HG03175 (cell line): ENCODE data around the gene LMX1B.
"Not testable (repeated sequence)": the region's sequence is repeated elsewhere in the genome, so short reads cannot be mapped to it uniquely, and the experiment has no call there.

ENCODE experiments used
- ATAC-seq: cut with Tn5 transposase; IDR thresholded peaks from one replicate; pipeline ENCODE4 v1.9.1; 2021; ENCODE audit warnings: mild to moderate bottlenecking, moderate library complexity; ENCODE audit not compliant: unreplicated experiment

Gene LMX1B

DNA sequence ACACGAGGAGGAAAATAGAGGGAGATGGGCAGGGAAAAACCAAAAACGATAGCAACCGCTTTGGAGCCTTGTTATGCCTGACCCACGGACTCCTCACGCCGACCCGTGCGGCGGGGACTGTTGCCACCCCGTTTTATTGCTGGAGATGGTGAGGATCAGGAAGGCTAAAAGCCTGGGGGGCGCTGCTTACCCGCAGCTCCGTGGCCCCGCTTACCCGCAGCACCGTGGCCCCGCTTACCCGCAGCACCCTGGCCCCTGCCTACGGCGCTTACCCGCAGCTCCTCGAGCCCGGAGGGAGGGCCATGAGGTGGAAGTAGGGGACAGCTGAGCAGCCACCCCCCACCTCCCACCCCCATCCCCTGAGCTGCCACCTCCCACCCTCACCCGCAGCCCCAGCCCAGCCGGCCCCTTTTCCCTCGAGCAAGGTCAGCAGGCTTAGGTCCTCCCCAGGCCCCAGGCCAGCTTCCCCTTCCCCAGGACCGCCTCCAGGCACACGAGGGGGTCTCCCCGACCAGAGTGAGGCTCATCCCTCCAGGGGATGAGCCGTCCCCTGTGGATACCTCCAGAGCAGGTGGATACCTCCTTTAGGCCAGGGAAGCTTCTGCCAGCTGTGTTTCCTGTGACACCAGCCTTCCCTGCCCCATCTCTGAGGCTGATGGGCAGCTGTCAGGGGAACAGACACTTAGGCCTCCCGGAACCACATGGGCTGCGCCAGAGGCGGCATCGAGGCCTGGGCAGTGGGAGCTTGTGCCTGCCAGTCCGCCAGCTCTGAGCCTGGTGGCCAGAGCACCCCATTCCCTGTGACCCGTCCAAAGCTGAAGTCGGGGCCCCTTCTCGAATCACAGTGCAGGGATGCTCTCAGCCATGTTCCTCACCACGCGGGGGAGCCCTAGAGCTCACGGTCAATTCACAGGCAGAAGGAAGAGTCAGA, 92.3 kb downstream of the LMX1B start:
- ATAC-seq, result no peak

- no peak for ATAC-seq
Observed at GRCh38 chr9:126706698-126707053, 92.9 kb downstream of the LMX1B start.

GRCh38 chr9:126707083-126707482, 93.4 kb downstream of the LMX1B start:
- no peak for ATAC-seq

DNA sequence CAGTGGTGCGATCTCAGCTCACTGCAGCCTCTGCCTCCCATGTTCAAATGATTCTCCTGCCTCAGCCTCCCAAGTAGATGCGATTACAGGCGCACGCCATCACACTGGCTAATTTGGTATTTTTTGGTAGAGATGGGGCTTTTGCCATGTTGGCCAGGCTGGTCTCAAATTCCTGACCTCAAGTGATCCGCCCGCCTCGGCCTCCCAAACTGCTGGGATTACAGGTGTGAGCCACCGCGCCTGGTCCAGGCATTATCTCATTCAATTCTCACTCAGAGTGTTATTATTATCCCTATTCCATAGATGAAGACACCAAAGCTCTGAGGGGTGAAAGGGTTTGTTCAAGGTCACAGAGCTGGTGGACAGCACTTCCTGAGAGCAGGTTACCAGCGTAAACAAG, 94.0 kb downstream of the LMX1B start:
- ATAC-seq, result not testable (repeated sequence)

DNA sequence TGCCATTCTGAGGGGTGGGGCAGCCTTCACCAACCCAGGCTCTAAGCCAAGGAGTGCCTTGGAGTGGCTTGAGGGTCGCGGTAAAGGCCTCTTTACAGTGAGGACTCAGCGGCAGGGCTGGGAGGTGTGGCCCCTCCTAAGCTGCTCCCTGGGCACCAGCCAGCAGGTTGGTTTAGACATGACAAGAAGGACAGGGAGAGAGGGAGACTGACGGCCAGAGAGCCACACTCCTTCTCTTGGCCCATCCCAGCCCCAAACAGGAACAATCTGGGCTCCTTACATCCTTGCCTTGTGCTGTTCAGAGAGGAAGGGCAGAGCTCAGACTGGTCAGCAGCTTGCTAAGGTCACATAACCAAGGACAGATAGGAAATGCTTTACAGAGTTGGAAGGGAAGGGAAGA, 94.5 kb downstream of the LMX1B start:
- ATAC-seq, result no peak

- ATAC-seq, result no peak
Observed at GRCh38 chr9:126709241-126709640, 95.5 kb downstream of the LMX1B start.

GRCh38 chr9:126715382-126715781, 101.7 kb downstream of the LMX1B start:
- no peak for ATAC-seq

DNA sequence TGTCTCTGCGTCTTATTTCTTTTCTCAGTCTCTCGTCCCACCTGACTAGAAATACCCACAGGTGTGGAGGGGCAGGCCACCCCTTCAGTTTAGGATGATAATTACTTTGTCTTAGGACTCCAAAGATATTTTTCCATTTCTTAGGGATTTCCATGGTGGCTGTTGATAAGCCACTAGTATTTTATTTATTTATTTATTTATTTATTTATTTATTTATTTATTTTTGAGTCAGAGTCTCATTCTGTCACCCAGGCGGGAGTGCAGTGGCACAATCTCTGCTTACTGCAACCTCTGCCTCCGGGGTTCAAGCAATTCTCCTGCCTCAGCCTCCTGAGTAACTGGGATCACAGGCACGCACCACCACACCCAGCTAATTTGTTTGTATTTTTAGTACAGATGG, 103.7 kb downstream of the LMX1B start:
- not testable (repeated sequence) for ATAC-seq

DNA sequence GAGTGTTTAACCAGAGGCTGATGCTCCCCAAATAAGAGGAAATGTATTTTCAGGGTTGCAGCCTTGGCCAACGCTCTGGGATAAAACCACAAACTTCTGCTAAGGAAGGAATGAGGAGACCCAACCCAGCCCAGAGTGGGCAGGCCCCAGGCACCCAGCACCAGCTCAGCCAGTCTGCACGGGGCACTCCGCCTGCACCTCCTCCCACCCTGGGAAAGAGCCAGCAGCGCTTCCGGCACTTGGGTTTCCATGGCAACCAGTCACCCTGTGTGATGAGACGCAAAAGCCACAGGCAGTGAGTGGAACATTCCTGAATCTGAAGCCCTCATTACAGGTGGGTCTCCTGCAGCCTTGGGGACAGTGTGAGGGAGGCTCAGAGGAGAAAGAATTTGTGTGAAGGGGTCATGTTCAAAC, 105.9 kb downstream of the LMX1B start:
- peak; percentile 44 for ATAC-seq

- no peak for ATAC-seq
Observed at GRCh38 chr9:126720036-126720435, 106.3 kb downstream of the LMX1B start.

DNA sequence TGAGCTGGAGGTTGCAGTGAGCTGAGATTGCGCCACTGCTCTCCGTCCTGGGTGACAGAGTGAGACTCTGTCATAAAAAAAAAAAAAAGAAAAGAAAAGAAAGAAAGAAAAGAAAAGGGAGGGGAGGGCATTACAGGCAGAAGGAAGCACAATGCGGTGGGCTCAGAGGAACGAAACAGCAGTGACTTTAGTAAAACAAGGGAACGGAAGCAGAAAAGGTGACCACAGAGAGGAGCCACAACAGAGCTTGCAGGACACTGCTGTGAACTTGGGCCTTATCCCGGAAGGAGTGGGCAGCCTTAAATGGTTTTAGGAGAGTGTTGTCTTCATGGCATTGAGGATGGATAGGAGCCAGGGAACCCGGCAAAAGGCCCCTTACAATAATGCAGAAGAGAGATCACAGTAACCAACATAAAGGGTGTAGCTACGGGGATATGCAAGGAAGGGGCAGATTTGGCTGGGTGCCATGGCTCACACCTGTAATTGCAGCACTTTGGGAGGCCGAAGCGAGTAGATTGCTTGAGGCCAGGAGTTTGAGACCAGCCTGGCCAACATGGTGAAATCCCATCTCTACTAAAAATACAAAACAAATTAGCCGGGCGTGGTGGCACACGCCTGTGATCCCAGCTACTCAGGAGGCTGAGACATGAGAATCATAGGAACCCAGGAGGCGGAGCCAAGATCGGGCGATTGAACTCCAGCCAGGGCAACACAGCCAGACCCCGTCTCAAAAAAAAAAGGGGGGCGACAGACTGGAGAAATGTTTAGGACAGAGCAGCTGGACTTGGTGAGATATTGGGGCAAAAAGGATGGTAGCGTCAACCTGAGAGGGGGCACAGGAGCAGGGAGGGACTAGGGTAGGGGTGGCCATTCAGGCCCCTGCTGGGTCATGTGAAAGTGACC, 107.2 kb downstream of the LMX1B start:
- ATAC-seq, result no peak

DNA sequence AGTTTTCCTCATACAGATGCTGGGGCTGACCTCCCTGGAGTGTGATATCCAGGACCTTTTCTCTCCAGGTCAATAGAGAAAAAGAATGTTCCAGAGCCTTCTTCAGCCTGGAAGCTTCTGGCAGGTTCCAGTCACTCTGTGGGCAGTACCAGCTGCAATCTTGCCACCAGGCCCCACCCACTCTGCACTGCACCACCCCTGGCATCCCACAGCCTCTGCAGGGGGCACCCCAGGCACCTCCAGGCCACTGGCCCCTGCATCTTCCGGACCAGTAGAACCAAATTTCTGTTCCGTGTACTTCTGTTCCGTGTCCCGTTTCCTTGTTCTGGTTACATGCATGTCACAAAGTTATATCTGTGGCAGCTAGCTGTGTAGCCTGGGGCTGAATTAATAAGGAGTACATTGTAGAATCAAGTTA, 107.8 kb downstream of the LMX1B start:
- ATAC-seq, result no peak

GRCh38 chr9:126722252-126722921, 108.7 kb downstream of the LMX1B start:
- ATAC-seq, result peak; percentile 70

DNA sequence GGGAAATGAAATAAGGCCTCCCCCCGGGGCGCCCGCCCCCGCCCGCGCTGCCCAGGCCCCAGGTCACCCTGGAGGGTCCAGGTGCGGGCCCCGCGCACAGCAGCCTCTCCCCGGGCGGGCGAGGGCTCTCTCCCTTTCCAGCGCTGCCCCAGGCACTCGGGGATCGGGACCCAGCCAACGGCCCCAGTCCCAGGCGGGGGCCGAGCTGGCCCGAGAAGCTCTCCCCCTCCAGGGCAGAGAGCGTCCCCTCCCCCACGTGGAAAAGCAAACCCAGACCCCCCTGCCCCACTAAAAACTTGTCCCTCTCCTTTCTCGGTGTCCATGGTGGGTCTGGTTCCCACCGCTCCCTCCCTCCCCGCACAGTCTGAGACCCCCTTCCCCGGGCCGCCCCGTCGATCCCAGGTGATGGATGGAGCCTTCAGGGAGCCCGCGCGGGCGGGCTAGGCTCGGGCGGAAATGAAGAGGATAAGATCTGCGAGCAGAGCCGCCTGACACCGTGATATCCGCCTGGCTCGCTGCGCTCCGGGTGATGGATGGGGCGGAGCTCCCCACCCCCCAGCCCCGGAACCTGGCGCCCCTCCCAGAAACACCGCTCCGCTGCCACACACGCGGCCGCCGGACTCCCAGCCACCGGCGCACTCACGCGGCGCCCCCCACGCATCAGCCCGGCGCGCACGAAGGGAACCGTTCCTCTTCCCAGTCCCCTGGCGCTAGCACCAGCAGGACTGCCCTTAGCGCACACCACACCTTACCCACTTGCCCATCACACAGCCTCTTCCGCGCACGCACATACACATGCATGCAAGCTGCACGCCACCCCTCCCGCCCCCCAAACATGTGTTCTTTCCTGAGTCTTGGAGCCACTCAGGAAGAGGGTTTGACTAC, 109.4 kb downstream of the LMX1B start:
- ATAC-seq, result peak; percentile 35

DNA sequence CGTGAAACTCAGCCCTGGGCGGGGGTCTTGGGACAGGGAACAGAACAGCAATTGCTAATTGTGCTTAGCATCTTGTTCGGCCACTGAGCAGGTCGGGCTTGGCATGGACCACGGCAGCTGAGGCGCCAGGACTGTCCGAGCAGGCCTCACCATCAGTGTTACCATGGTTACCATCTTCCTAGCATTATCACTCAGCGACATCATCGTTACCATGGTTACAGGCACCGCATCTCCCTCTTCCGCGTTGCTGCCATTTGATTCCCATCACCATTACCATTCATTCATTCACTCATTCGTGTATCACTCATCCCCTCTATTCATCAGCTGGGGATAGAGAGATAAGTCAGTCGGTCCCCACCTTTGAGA, 110.1 kb downstream of the LMX1B start:
- no peak for ATAC-seq

GRCh38 chr9:126724226-126724625, 110.5 kb downstream of the LMX1B start:
- ATAC-seq, result no peak

- not testable (repeated sequence) for ATAC-seq
Observed at GRCh38 chr9:126725485-126725884, 111.8 kb downstream of the LMX1B start.

DNA sequence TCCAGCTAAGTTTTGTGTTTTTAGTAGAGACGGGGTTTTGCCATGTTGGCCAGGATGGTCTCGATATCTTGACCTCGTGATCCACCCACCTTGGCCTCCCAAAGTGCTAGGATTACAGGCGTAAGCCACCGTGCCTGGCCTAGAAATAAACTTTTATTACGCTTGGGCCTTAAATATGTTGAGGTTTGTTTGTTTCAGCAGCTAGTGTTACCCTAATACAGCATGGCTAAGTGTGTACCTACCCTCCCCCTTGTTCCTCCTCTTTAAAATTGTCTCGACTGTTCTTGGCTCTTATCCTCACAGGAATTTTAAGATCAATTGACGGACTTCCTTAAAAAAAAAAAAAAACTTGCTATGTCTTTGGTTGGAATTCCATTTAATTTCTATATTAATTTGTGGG, 114.5 kb downstream of the LMX1B start:
- not testable (repeated sequence) for ATAC-seq

DNA sequence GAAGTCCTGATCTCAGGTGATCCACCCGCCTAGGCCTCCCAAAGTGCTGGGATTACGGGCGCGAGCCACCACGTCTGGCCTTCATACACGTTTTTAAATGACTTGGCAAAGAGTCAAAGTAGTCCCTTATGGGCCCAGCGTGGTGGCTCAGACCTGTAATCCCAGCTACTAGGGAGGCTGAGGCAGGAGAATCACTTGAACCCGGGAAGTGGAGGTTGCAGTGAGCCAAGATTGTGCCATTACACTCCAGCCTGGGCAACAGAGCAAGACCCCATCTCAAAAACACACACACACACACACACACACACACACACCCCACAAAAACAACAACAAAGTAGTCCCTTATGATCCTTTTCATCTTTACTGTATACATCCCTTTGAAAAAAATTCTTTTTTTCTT, 116.9 kb downstream of the LMX1B start:
- ATAC-seq, result not testable (repeated sequence)

GRCh38 chr9:126733005-126733404, 119.3 kb downstream of the LMX1B start:
- no peak for ATAC-seq
